OCI-LY3 (cell line): ENCODE results near the gene KIAA0408.

Source experiments
- CTCF ChIP-seq: fragments of 200-600, 300-600 bp; sonication (generic); IDR thresholded peaks from 2 replicates; pipeline ENCODE4 v1.5.1; 2014; ENCODE audit warnings: antibody characterized with exemption, low read length, low read depth
- EZH2phosphoT487 ChIP-seq: fragments of 200-600 bp; shearing (Covaris generic); IDR thresholded peaks from 2 replicates; pipeline ENCODE4 v1.6.1; 2018; ENCODE audit warnings: antibody characterized with exemption, mixed run types, low read depth

GRCh38 chr6:127494240-127494767 is 35.1 kb upstream of the KIAA0408 start:
- TF ChIP-seq CTCF (no peak), EZH2phosphoT487 (no peak)
